SK-N-SH treated with all-trans-retinoic acid at 6 μM for 48 hours (cell line): ENCODE measurements around the gene KCNK15.

ENCODE experiments used
- ARNTL ChIP-seq: fragments of 450-650 bp; formaldehyde crosslinking; IDR thresholded peaks from 2 replicates; pipeline ENCODE4 v1.5.0; 2020; ENCODE audit warnings: low read depth, mild to moderate bottlenecking, moderate library complexity, borderline replicate concordance
- CREB5 ChIP-seq: fragments of 250-450 bp; sonication (Bioruptor Pico); IDR thresholded peaks from 2 replicates; pipeline ENCODE4 v1.5.1; 2020; ENCODE audit warnings: low read depth, mild to moderate bottlenecking, moderate library complexity
- CSRNP3 ChIP-seq: fragments of 250-450 bp; sonication (Bioruptor Pico); IDR thresholded peaks from 2 replicates; pipeline ENCODE4 v1.5.1; 2021; ENCODE audit warnings: mild to moderate bottlenecking, moderate library complexity
- ESRRG ChIP-seq: fragments of 250-450 bp; sonication (Bioruptor Pico); IDR thresholded peaks from 2 replicates; pipeline ENCODE4 v1.6.1; 2021; ENCODE audit warnings: mild to moderate bottlenecking
- PATZ1 ChIP-seq: fragments of 250-450 bp; sonication (Bioruptor Pico); IDR thresholded peaks from 2 replicates; pipeline ENCODE4 v1.8.0; 2020; ENCODE audit warnings: mild to moderate bottlenecking, moderate library complexity, borderline replicate concordance

GRCh38 chr20:44795836-44796235, 50.2 kb downstream of the KCNK15 start:
- TF ChIP-seq CSRNP3 (no peak), CREB5 (CRISPR knock-in tag) (no peak), ARNTL (CRISPR knock-in tag) (no peak), PATZ1 (CRISPR knock-in tag) (no peak), ESRRG (CRISPR knock-in tag) (no peak)
